Measurements from ENCODE around the gene SLC26A5.
"Not testable (repeated sequence)": the region's sequence is repeated elsewhere in the genome, so short reads cannot be mapped to it uniquely, and the experiment has no call there.

Gene SLC26A5

DNA sequence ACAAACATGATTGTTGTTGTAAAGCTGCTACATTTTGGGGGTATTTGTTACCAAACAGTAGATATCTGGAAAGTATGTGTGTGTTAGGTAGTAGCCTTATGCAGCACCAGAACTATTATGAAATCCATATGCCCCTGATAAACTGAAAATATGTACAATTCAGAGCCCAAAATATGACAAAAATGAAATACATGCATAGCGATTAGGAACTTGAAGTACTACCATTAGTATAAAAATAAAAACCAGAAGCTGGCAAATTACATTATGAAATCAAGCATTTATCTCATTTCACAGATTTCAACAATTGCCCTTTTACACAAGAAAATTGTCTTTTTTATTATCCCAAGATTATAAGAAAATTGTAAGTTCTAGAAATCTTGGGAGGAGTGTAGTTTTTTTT is 33.9 kb downstream of the SLC26A5 start:
- H3K4me3 ChIP-seq (replicated peaks in 1 of 2; ENCODE audit: low read depth in 2 of 2, low read length in 2 of 2) = no peak overlapping the region
- TF ChIP-seq, protein P1, sequence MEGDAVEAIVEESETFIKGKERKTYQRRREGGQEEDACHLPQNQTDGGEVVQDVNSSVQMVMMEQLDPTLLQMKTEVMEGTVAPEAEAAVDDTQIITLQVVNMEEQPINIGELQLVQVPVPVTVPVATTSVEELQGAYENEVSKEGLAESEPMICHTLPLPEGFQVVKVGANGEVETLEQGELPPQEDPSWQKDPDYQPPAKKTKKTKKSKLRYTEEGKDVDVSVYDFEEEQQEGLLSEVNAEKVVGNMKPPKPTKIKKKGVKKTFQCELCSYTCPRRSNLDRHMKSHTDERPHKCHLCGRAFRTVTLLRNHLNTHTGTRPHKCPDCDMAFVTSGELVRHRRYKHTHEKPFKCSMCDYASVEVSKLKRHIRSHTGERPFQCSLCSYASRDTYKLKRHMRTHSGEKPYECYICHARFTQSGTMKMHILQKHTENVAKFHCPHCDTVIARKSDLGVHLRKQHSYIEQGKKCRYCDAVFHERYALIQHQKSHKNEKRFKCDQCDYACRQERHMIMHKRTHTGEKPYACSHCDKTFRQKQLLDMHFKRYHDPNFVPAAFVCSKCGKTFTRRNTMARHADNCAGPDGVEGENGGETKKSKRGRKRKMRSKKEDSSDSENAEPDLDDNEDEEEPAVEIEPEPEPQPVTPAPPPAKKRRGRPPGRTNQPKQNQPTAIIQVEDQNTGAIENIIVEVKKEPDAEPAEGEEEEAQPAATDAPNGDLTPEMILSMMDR (IDR thresholded peaks at IDR 0.05; ENCODE audit: low read depth, low read length) = no peak

DNA sequence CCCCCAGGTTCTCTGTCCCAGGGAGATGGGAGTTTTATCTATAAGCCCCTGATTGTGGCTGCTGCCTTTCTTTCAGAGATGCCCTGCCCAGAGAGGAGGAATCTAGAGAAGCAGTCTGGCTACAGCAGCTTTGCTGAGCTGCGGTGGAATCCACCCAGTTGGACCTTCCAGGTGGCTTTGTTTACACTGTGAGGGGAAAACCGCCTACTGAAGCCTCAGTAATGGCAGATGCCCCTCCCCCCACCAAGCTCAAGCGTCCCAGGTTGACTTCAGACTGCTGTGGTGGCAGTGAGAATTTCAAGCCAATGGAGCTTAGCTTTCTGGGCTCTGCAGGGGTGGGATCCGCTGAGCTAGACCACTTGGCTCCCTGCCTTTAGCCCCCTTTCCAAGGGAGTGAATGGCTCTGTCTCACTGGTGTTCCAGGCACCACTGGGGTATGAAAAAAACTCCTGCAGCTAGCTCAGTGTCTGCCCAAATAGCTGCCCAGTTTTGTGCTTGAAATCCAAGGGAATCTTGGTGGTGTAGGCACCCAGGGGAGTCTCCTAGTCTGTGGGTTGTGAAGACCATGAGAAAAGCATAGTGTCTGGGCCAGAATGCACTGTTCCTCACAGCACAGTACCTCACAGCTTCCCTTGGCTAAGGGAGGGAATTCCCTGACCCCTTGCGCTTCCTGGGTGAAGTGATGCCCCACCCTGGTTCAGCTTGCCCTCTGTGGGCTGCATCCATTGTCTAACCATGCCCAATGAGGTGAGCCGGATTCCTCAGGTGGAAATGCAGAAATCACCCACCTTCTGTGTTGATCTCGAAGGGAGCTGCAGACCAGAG is 40.0 kb downstream of the SLC26A5 start:
- not testable (repeated sequence) for H3K4me3 ChIP-seq (replicated peaks in 1 of 2; ENCODE audit: low read depth in 2 of 2, low read length in 2 of 2); DNase-seq (ENCODE audit: low read depth in 2 of 2)

More for the DNA sequence above, 33.9 kb downstream of the SLC26A5 start:
- no peak for DNase-seq (ENCODE audit: low read depth in 2 of 2)

DNA sequence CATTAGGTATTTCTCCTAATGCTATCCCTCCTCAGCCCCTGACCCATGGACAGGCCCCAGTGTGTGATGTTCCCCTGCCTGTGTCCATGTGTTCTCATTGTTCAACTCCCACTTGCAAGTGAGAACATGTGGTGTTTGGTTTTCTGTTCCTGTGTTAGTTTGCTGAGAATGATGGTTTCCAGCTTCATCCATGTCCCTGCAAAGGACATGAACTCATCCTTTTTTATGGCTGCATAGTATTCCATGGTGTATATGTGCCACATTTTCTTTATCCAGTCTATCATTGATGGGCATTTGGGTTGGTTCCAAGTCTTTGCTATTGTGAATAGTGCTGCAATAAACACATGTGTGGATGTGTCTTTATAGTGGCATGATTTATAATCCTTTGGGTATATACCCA is 46.3 kb downstream of the SLC26A5 start:
- not testable (repeated sequence) for DNase-seq (ENCODE audit: low read depth in 2 of 2); H3K4me3 ChIP-seq (replicated peaks in 1 of 2; ENCODE audit: low read depth in 2 of 2, low read length in 2 of 2)

DNA sequence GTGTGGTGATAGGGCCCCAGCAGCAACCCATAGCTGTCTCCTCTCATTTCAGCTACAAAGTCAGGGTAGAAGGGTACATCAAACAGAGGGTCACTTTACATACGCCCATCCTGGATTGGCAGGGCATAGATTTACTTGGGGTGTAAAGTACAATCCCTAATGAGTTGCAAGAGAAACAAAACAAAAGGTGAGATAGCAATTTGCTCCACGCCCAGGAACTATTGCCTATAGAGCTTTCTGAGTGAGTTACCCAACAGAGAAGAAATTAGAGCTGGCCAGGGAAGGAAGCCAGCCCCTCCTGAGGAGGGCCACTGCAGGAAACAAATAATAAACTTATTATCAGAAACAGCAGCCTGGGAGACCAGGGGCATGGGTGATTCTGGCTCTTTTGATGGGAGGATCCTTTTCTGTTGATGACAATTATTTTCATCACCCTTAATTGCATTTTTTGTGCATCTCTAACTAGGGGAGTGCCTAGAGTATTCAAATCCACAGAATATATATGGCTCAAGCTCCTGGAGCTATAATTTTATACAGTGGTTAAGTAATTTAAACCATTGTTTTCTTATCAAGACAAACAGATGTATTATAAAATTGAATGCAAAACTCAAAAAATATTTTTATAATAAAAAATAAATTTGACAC is 47.4 kb downstream of the SLC26A5 start:
- TF ChIP-seq, protein P1 (IDR thresholded peaks at IDR 0.05; ENCODE audit: low read depth, low read length) = no peak
- H3K4me3 ChIP-seq (replicated peaks in 1 of 2; ENCODE audit: low read depth in 2 of 2, low read length in 2 of 2) = no peak overlapping the region
- DNase-seq (ENCODE audit: low read depth in 2 of 2) = no peak

DNA sequence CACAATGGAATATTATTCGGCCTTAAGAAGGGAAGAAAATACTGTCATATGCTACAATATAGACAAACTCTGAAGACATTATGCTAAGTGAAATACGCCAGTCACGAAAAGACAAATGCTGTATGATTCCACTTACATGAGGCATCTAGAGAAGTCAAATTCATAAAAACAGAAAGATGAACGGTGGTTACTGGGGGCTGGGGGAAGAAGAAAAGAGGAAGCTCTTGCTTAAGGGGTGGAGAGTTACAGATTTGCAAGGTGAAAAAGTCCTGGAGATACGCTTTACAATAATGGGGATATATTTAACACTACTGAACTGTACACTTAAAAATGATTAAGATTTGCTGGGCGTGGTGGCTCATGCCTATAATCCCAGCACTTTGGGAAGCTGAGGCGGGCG is 49.5 kb downstream of the SLC26A5 start:
- TF ChIP-seq, protein P1 (IDR thresholded peaks at IDR 0.05; ENCODE audit: low read depth, low read length) = no peak
- no peak for DNase-seq (ENCODE audit: low read depth in 2 of 2)
- no peak overlapping the region for H3K4me3 ChIP-seq (replicated peaks in 1 of 2; ENCODE audit: low read depth in 2 of 2, low read length in 2 of 2)

DNA sequence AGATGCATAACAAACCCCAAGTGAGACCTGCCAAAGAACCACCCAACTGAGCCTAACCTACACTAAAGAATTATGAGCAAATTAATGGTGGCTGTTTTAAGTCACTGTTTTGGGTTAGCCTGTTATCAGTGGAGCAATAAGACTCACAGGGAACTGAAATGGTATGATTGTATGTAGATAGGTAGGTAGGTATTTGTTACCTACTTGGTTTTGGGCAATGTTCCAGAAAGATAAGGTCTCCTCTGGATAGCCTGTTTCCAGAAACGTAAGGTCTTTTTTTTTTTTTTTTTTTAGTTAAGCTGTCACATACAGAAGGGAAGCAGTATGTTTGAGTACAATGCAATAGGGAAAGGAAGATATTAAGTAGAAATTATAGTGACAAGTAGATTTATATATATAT is 50.9 kb downstream of the SLC26A5 start:
- no peak overlapping the region for H3K4me3 ChIP-seq (replicated peaks in 1 of 2; ENCODE audit: low read depth in 2 of 2, low read length in 2 of 2)
- DNase-seq (ENCODE audit: low read depth in 2 of 2) = no peak
- TF ChIP-seq, protein P1 (IDR thresholded peaks at IDR 0.05; ENCODE audit: low read depth, low read length) = no peak

DNA sequence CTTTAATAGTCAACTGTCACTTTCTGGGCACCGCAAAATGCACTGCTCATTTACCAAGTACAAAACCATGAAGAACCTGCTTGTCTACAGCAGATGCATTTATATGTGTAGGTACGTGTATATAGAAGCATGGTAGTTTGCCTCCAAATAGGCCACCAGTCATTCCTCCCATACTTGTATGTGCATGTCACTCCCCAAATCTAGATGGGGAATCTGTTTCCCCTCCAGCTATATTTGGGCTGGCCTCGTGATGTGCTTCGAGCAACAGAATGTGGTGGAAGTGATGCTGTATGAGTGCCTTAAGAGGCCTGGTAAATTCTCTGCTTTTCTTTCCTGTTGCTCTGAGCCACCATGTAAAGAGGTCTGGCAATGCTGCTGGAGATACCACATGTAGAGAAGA is 51.4 kb downstream of the SLC26A5 start:
- H3K4me3 ChIP-seq (replicated peaks in 1 of 2; ENCODE audit: low read depth in 2 of 2, low read length in 2 of 2) = no peak overlapping the region
- TF ChIP-seq, protein P1 (IDR thresholded peaks at IDR 0.05; ENCODE audit: low read depth, low read length) = no peak
- DNase-seq (ENCODE audit: low read depth in 2 of 2) = no peak

Measured in cardiac fibroblast (primary cell).